Measurements from ENCODE around the gene EVL.

The EVL gene

DNA sequence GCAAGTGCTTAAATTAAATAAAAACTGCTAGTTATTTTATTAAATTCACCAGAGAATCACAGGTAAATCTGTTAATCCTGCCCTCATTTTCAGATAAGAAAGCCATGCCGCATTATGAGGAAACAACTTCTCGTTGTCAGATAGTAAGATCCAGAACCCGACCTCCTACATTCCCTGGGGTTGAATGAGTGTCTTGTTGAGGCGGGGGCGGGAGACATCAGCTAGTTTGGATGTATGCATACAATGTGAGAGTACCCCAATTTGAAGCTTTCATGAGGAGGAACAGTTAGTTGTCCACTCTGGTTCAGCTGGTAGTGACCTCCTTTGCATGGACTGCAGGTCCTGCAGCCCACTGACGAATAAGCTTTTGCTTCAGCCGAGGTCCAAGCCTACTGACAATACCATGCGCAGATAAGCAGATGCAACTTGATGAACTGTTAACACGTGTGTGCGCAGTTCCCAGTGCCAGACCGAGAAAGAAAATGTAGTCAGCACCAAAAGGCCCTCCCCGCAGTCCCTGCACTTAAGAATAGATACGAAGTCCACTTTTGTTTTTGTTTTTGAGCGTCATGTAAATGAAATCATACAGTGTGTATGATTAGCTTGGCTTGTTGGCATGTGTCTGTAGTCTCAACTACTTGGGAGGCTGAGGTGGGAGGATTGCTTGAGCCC, 34.9 kb downstream of the EVL start:
- H3K4me3 ChIP-seq (replicated peaks; ENCODE audit: low read depth, low read length) = no peak overlapping the region
- H3K27me3 ChIP-seq (replicated peaks; ENCODE audit: control insufficient read depth, insufficient read depth, low read length) = no peaks in the 10 kb centered on the region
- DNase-seq (ENCODE audit: extremely low read depth, insufficient read length) = no peak
- H3K36me3 ChIP-seq (ENCODE audit: control insufficient read depth, insufficient read depth, low read length) = peaks cover 39% of the 10 kb centered on the region
- TF ChIP-seq, protein P1, sequence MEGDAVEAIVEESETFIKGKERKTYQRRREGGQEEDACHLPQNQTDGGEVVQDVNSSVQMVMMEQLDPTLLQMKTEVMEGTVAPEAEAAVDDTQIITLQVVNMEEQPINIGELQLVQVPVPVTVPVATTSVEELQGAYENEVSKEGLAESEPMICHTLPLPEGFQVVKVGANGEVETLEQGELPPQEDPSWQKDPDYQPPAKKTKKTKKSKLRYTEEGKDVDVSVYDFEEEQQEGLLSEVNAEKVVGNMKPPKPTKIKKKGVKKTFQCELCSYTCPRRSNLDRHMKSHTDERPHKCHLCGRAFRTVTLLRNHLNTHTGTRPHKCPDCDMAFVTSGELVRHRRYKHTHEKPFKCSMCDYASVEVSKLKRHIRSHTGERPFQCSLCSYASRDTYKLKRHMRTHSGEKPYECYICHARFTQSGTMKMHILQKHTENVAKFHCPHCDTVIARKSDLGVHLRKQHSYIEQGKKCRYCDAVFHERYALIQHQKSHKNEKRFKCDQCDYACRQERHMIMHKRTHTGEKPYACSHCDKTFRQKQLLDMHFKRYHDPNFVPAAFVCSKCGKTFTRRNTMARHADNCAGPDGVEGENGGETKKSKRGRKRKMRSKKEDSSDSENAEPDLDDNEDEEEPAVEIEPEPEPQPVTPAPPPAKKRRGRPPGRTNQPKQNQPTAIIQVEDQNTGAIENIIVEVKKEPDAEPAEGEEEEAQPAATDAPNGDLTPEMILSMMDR (IDR thresholded peaks at IDR 0.05; ENCODE audit: insufficient read depth, low read length, poor library complexity, severe bottlenecking) = no peak

DNA sequence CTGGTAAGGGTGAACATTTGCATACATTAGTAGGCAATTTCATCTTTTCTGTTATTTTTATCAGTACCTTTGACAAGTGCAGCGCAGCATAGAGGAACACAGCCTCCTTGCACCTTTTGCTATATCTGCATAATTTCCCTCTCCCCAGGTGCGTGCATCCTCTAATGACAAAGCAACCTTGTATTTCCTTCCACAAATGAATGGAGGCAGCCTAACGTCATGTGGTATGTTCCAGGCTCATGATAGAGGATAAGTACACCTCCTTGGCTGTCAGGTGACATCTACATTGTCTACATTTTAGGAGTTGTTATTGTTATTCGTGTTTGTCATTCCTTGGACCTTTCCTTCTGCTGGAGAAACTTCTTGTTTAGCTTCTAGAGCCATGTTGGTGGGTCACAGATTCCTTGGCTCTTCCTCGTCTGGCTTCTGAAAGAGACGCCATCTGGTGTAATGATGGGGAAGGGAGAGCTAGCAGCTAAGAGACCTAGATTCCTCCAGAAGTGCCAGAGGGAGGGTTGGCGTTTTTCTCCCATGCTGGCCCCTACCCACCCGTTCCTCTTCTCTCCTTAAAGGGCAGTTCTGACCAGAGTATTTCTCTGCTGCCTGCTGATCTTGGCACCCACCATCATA, 37.0 kb downstream of the EVL start:
- Histone ChIP-seq H3K4me3 (replicated peaks; ENCODE audit: low read depth, low read length) (no peak overlapping the region), H3K36me3 (ENCODE audit: control insufficient read depth, insufficient read depth, low read length) (peaks cover 49% of the 10 kb centered on the region), H3K27me3 (replicated peaks; ENCODE audit: control insufficient read depth, insufficient read depth, low read length) (no peaks in the 10 kb centered on the region)
- no peak for DNase-seq (ENCODE audit: extremely low read depth, insufficient read length)
- TF ChIP-seq, protein P1 (IDR thresholded peaks at IDR 0.05; ENCODE audit: insufficient read depth, low read length, poor library complexity, severe bottlenecking) = no peak

DNA sequence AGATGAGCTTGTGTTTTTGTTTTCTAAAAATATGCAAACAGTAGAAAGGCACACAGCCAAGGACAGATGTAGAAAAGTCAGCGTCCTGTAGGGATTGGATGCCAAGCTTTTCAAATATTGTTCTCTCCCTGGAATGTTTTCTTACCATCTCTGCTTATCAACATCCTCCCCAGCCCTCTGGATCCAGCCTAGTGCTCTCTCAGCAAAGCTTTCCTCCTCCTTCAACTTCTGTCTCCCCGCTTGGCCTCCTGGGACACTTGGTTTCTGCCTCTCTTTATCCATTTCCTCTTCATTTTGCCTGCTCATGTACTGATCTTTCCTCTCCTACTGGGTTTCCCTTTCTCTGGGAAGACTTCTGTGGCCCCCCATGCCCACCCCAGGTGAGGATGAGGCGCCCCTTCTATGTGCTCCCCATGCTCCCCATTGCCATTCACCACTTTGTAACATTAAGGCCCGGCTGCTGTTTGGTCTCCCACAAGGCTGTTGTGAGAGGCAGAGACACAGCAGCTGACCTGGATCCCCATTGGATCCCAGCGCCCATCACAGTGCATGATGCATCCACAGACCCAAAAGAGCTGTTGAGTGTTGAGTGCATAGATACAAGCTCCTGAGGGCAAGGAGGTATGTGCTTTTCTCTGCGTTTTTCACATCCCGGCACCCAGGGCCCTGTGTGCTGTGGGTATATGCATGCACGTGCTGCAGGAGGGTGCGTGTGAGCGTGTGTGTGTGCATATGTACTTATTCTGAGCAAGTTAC, 38.2 kb downstream of the EVL start:
- TF ChIP-seq, protein P1 (IDR thresholded peaks at IDR 0.05; ENCODE audit: insufficient read depth, low read length, poor library complexity, severe bottlenecking) = no peak

DNA sequence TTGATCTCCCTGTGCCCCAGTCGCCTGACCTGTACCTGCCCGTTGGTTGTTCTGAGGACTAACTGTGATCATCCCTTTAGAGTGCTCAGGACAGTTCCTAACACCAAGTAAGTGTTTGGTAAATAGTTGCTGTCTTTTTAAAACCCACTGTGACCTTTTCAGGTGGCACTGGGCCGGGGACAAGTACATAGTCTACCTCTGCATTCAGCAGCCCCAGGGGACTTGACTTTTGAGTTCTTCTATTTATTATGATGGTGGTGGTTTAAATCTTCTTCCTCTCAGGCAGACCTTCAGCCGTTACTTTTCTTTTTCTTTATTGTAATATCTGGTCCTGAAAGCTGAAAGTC, 38.8 kb downstream of the EVL start:
- peaks cover 50% of the 10 kb centered on the region for H3K36me3 ChIP-seq (ENCODE audit: control insufficient read depth, insufficient read depth, low read length)
- TF ChIP-seq, protein P1 (IDR thresholded peaks at IDR 0.05; ENCODE audit: insufficient read depth, low read length, poor library complexity, severe bottlenecking) = no peak
- DNase-seq (ENCODE audit: extremely low read depth, insufficient read length) = no peak

More for the DNA sequence above, 38.2 kb downstream of the EVL start:
- no peak for DNase-seq (ENCODE audit: extremely low read depth, insufficient read length)
- Histone ChIP-seq H3K36me3 (ENCODE audit: control insufficient read depth, insufficient read depth, low read length) (peaks cover 48% of the 10 kb centered on the region), H3K4me3 (replicated peaks; ENCODE audit: low read depth, low read length) (no peak overlapping the region), H3K27me3 (replicated peaks; ENCODE audit: control insufficient read depth, insufficient read depth, low read length) (no peaks in the 10 kb centered on the region)

DNA sequence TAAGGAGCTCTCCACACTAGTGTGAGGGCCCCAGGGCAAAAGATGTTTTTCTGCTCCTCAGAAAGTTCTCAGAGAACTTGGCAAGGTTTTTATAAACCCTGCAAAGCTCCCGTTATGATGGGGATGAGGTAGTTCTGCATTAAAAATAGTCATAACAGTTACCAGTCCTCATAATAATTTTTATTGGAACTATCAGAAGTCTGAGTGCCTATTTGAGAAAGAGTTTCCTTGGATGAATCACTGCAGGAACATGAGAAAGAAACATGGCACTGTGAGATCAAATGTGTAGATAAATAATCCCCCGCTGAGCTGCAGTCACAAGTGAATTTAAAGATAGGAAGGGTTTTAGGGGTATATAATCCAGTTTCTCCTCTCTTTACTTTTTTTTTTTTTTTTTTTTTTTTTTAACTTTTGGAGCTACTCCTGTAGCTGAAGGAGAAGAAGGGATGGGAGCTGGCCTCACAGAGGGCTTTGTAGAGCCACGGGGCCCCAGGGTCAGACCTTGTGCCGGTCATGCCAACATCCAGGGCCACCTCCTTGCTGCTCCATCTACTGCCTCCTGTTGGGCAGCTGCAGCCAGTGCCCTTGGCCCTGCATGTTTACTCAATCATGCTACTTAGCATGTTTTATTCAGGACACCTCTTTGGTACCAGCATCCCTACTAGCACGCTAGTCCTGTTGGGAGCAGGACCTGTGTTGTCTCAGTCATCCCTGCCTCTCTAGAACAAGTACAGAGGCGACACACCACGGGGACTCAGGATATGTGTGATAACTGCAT, 39.5 kb downstream of the EVL start:
- DNase-seq (ENCODE audit: extremely low read depth, insufficient read length) = no peak
- TF ChIP-seq, protein P1 (IDR thresholded peaks at IDR 0.05; ENCODE audit: insufficient read depth, low read length, poor library complexity, severe bottlenecking) = peak; percentile 17
- H3K36me3 ChIP-seq (ENCODE audit: control insufficient read depth, insufficient read depth, low read length) = peaks cover 53% of the 10 kb centered on the region
- no peak overlapping the region for H3K4me3 ChIP-seq (replicated peaks; ENCODE audit: low read depth, low read length)
- no peaks in the 10 kb centered on the region for H3K27me3 ChIP-seq (replicated peaks; ENCODE audit: control insufficient read depth, insufficient read depth, low read length)

More for the DNA sequence above, 38.8 kb downstream of the EVL start:
- Histone ChIP-seq H3K27me3 (replicated peaks; ENCODE audit: control insufficient read depth, insufficient read depth, low read length) (no peaks in the 10 kb centered on the region), H3K4me3 (replicated peaks; ENCODE audit: low read depth, low read length) (no peak overlapping the region)
